Spleen (tissue), 11 donors: Measurements from ENCODE around the gene CACNG1. TPM values are rescaled to one million over a fixed set of nuclear protein-coding genes. Genes with fewer than 3 reads are reported as not detected.

Source experiments
- DNase-seq: peaks from one replicate; pipeline ENCODE4 v3.0.0-alpha.2; 2020
- H3K27ac ChIP-seq, 8 donors: fragments of 200-600 bp; sonication (generic) in 7 of 8; 1 replicate in 4 of 8; 2 replicates in 4 of 8; pipeline versions ENCODE4 v1.5.0 to v1.8.0; 2016 to 2021; ENCODE audit warnings: inconsistent platforms in 4 of 8, mild to moderate bottlenecking in 4 of 8, moderate library complexity in 1 of 8
- H3K27me3 ChIP-seq, 7 donors: fragments of 200-600 bp; sonication (generic) in 6 of 7; replicated peaks in 1 of 7; 1 replicate in 4 of 7; 2 replicates in 3 of 7; pipeline versions ENCODE4 v1.5.0 to v1.8.0; 2016 to 2021; ENCODE audit warnings: inconsistent platforms in 3 of 7, mild to moderate bottlenecking in 1 of 7
- H3K36me3 ChIP-seq, 6 donors: fragments of 200-600 bp; sonication (generic) in 5 of 6; 1 replicate in 4 of 6; 2 replicates in 2 of 6; pipeline versions ENCODE4 v1.5.0 to v1.8.0; 2016 to 2021; ENCODE audit warnings: inconsistent platforms in 2 of 6
- H3K4me1 ChIP-seq, 6 donors: fragments of 200-600 bp; sonication (generic) in 5 of 6; 1 replicate in 3 of 6; 2 replicates in 3 of 6; pipeline versions ENCODE4 v1.5.0 to v1.8.0; 2016 to 2021; ENCODE audit warnings: inconsistent platforms in 3 of 6
- H3K4me3 ChIP-seq, 8 donors: fragments of 200-600 bp; sonication (generic) in 7 of 8; 1 replicate in 4 of 8; 2 replicates in 4 of 8; pipeline versions ENCODE4 v1.5.0 to v1.8.0; 2016 to 2021; ENCODE audit warnings: inconsistent platforms in 4 of 8, mild to moderate bottlenecking in 4 of 8, moderate library complexity in 2 of 8
- H3K9me3 ChIP-seq, 8 donors: fragments of 200-600 bp; sonication (generic) in 7 of 8; 1 replicate in 4 of 8; 2 replicates in 4 of 8; pipeline versions ENCODE4 v1.5.0 to v1.8.0; 2016 to 2021; ENCODE audit warnings: inconsistent platforms in 4 of 8
- POLR2A ChIP-seq, 3 donors: fragments of 450-650 bp; IDR thresholded peaks; one replicate each; pipeline ENCODE4 v1.5.1; 2017; ENCODE audit warnings: antibody characterized with exemption in 3 of 3, mild to moderate bottlenecking in 1 of 3
- POLR2AphosphoS5 ChIP-seq, 3 donors: sonication (generic); formaldehyde crosslinking; IDR thresholded peaks; one replicate each; pipeline ENCODE4 v1.5.1; 2017; ENCODE audit warnings: antibody characterized with exemption in 3 of 3
- WGBS, 5 donors: extraction: QIAGEN DNeasy Blood & Tissue Kit in 3 of 5; methylation state at CpG; one replicate each; pipeline versions ENCODE4 v1.1.5 to v1.1.7; 2013 to 2018; 5-methylcytosine and 5-hydroxymethylcytosine counted together
- intact Hi-C: fragments of 100-400 bp; cut with DNase I; formaldehyde crosslinking; loops from one replicate; pipeline ENCODE4 v1.15.0; 2023; ENCODE audit warnings: low total_unique reads
- polyA plus RNA-seq, 3 donors: library from polyadenylated mRNA; stranded (reverse); fragments of 200-250 nt; gene quantifications; one replicate each; pipeline ENCODE4 v1.2.1, GENCODE V29; 2013
- total RNA-seq, 7 donors: library from RNA; depleted of rRNA in 3 of 7; stranded (reverse); fragments of >200 nt in 3 of 7; fragmentation: NEBNext Ultra II Directional in 4 of 7; extraction: Animal tissue kit (Norgen Biotek cat#: 25700) in 4 of 7; gene quantifications; one replicate each; pipeline versions ENCODE4 v1.1.0 to v1.2.1, GENCODE V29; 2016 to 2021
- TF ChIP-seq, protein P1 (sequence below), 11 experiments: fragments of 200-600 bp in 7 of 11; fragments of 450-650 bp in 4 of 11; sonication (generic) in 4 of 11; IDR thresholded peaks in 8 of 11; conservative IDR thresholded peaks in 3 of 11; 1 replicate in 7 of 11; 2 replicates in 4 of 11; pipeline versions ENCODE4 v1.4.0 to v1.8.0; 2016 to 2021; ENCODE audit warnings: antibody characterized with exemption in 11 of 11, inconsistent platforms in 4 of 11, mild to moderate bottlenecking in 1 of 11
- donor health status: healthy with polysubstance abuse.
- donor health status: DM: no; HTN: no; CAD: no; lungs with moderate emphysema.
- donor health status: DM: no; HTN: no; CAD: no.
- donor health status: Bipolar disorder and iron deficiency.
- donor health status: healthy.
- donor health status: DM: no; HTN: no; CAD: no.
- donor health status: DM: yes; HTN: yes; CAD: no.

CACNG1 gene
- total and polyA plus RNA-seq, 10 donors, result not detected

DNA sequence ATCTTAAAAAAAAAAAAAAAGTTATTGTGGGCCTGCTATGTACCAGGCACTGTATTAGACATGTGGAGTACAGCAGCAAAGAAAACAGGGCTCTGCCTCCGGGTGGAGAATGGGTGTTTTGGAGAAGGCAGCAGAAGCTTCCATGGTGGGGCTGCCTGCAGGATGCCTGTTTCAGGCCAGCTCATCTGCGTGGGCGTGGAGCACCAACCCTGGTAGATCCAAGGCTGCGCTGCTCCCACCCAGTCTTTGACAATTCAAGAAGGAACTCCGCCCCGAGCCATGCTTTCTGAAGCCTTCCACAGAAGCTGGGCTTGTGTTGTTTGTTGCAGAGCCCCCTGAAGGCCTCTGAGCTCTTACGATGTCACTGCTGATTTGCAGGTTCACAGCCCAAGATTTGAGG, 23.2 kb upstream of the CACNG1 start:
- intact Hi-C loops, result no loop called here
- Histone ChIP-seq H3K36me3 (no peaks in the 10 kb centered on the region), H3K4me1 (no peaks in the 10 kb centered on the region), H3K27me3 (peaks cover 0 to 21% (median 0%) of the 10 kb centered on the region in 7 donors), H3K4me3 (no peak overlapping the region), H3K27ac (no peak overlapping the region), H3K9me3 (no peaks in the 10 kb centered on the region)
- 84 to 98% (median 86%) methylated on average over 7 of the region's 7 CpGs for WGBS, 5 donors
- no peak for DNase-seq
- no peak for TF ChIP-seq POLR2AphosphoS5 (IDR thresholded peaks at IDR 0.05)
- TF ChIP-seq, protein P1, sequence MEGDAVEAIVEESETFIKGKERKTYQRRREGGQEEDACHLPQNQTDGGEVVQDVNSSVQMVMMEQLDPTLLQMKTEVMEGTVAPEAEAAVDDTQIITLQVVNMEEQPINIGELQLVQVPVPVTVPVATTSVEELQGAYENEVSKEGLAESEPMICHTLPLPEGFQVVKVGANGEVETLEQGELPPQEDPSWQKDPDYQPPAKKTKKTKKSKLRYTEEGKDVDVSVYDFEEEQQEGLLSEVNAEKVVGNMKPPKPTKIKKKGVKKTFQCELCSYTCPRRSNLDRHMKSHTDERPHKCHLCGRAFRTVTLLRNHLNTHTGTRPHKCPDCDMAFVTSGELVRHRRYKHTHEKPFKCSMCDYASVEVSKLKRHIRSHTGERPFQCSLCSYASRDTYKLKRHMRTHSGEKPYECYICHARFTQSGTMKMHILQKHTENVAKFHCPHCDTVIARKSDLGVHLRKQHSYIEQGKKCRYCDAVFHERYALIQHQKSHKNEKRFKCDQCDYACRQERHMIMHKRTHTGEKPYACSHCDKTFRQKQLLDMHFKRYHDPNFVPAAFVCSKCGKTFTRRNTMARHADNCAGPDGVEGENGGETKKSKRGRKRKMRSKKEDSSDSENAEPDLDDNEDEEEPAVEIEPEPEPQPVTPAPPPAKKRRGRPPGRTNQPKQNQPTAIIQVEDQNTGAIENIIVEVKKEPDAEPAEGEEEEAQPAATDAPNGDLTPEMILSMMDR (IDR thresholded peaks at IDR 0.05 in 8 of 11, conservative IDR thresholded peaks at IDR 0.05 in 3 of 11), result no peak
- no peak for TF ChIP-seq POLR2A (IDR thresholded peaks at IDR 0.05)

DNA sequence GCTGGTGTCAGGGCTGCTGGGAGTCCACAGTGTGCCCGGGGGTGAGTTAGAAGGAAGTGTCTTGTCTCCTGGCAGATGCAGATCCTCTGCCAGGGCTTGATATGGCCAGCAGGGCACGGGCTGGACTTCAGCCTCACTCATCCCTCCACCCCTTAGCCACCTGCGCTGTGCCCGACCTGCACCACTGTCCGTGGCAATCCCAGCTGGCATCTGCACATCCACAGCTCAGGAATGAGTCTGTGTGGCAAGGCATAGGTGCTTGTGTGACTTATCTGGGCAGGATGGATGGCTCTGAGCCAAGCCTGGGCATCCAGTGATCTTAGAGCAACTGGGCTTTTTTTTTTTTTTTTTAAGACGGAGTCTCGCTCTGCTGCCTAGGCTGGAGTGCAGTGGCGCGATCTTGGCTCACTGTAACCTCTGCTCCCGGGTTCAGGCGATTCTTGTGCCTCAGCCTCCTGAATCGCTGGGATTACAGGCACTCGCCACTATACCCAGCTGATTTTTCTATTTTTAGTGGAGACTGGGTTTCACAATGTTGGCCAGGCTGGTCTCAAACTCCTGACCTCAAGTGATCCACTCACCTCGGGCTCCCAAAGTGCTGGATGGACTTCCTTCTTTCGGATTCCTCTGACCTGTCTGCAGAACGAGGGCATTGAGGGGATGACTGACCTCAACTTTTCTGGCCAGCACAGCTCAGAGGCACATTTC, 22.5 kb upstream of the CACNG1 start:
- Histone ChIP-seq H3K27ac (no peak overlapping the region), H3K4me3 (no peak overlapping the region), H3K27me3 (peaks cover 0 to 15% (median 0%) of the 10 kb centered on the region in 7 donors), H3K9me3 (no peaks in the 10 kb centered on the region), H3K4me1 (no peaks in the 10 kb centered on the region), H3K36me3 (no peaks in the 10 kb centered on the region)
- intact Hi-C loops, result no loop called here
- 79 to 85% (median 81%) methylated on average over 16 of the region's 16 CpGs for WGBS, 5 donors
- DNase-seq, result no peak
- TF ChIP-seq, protein P1 (IDR thresholded peaks at IDR 0.05 in 8 of 11, conservative IDR thresholded peaks at IDR 0.05 in 3 of 11), result no peak
- TF ChIP-seq POLR2AphosphoS5 (IDR thresholded peaks at IDR 0.05) (no peak), POLR2A (IDR thresholded peaks at IDR 0.05) (no peak)

DNA sequence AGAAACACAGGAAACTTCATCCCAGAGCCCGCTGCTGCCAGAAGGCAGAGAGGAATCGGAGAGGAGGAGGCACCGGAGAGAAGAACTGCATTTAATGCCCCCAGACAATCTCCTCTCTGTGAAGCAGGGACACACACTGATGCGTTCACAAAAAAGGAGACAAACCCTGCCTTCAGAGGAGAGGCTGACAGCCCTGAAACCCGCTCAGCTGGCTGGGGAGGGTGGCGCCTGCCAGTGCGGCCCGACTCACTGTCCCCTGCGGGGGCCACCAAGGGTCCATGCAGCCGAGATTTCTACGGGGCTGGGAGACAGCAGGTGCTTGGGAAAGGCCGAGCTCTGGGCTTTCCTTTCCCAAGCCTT, 21.9 kb upstream of the CACNG1 start:
- TF ChIP-seq, protein P1 (IDR thresholded peaks at IDR 0.05 in 8 of 11, conservative IDR thresholded peaks at IDR 0.05 in 3 of 11), result no peak
- TF ChIP-seq POLR2AphosphoS5 (IDR thresholded peaks at IDR 0.05) (no peak), POLR2A (IDR thresholded peaks at IDR 0.05) (no peak)
- intact Hi-C loops, result no loop called here
- Histone ChIP-seq H3K36me3 (no peaks in the 10 kb centered on the region), H3K27ac (no peak overlapping the region), H3K9me3 (no peaks in the 10 kb centered on the region), H3K4me3 (no peak overlapping the region), H3K27me3 (peaks cover 0 to 15% (median 0%) of the 10 kb centered on the region in 7 donors), H3K4me1 (no peaks in the 10 kb centered on the region)
- 82 to 92% (median 87%) methylated on average over 12 of the region's 12 CpGs for WGBS, 5 donors
- no peak for DNase-seq

DNA sequence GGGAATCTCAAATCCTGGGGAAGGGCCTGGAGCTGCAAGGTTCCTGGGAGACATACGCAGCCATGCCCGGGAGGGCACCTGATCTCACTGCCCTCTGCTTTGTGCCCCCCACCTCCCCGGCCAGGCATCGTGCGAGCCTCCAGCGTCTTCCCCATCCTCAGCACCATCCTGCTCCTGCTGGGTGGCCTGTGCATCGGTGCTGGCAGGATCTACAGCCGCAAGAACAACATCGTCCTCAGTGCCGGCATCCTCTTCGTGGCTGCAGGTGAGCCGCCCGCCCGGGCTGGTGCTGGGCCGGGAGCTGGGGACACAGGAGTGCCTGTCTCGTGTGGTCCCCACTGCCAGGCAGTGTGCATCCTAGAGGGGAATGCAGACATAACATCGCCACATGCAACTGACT, 19.6 kb upstream of the CACNG1 start:
- no peaks in the 10 kb centered on the region for H3K36me3 ChIP-seq
- H3K9me3 ChIP-seq, result no peaks in the 10 kb centered on the region
- no peak overlapping the region for H3K4me3 ChIP-seq
- H3K4me1 ChIP-seq, result no peaks in the 10 kb centered on the region
- WGBS, 5 donors, result 90 to 97% (median 92%) methylated on average over 12 to 17 of the region's 17 CpGs
- DNase-seq, result no peak
- H3K27me3 ChIP-seq, result peaks cover 0 to 15% (median 0%) of the 10 kb centered on the region in 7 donors
- TF ChIP-seq POLR2A (IDR thresholded peaks at IDR 0.05) (no peak), POLR2AphosphoS5 (IDR thresholded peaks at IDR 0.05) (no peak)
- TF ChIP-seq, protein P1 (IDR thresholded peaks at IDR 0.05 in 8 of 11, conservative IDR thresholded peaks at IDR 0.05 in 3 of 11), result no peak
- H3K27ac ChIP-seq, result no peak overlapping the region
- intact Hi-C loops, result no loop called here
